ENCODE results near the gene NSUN3.

The NSUN3 gene

DNA sequence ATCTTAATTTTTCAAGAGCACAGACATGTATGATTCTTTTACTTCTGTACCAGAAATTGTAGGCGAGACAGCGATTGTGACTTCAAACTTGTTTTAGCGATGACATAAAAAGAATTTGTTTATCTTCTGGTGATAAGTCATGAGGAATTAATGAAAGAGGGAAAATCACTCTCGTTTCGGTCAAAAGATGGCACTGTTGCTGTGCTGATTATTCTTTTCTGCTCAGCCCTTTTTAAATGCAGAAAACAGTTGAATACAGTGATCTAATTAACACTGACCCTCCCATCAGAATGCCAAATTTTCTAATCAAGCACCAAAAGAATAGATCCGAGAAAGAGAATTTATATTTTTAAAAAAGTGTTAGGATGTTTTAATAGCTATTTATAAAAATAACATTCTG lies 52.6 kb downstream of the NSUN3 start:
- ChIA-PET POLR2A (ENCODE audit: low non-redundant PET) (no interaction called here), CTCF (no interaction called here)
- TF ChIP-seq, protein P1, sequence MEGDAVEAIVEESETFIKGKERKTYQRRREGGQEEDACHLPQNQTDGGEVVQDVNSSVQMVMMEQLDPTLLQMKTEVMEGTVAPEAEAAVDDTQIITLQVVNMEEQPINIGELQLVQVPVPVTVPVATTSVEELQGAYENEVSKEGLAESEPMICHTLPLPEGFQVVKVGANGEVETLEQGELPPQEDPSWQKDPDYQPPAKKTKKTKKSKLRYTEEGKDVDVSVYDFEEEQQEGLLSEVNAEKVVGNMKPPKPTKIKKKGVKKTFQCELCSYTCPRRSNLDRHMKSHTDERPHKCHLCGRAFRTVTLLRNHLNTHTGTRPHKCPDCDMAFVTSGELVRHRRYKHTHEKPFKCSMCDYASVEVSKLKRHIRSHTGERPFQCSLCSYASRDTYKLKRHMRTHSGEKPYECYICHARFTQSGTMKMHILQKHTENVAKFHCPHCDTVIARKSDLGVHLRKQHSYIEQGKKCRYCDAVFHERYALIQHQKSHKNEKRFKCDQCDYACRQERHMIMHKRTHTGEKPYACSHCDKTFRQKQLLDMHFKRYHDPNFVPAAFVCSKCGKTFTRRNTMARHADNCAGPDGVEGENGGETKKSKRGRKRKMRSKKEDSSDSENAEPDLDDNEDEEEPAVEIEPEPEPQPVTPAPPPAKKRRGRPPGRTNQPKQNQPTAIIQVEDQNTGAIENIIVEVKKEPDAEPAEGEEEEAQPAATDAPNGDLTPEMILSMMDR (conservative IDR thresholded peaks at IDR 0.05; ENCODE audit: low read depth), result peak; percentile 47
- H3K27ac ChIP-seq, result no peak overlapping the region
- DNase-seq (ENCODE audit: low spot score), result peak; percentile 26

- DNase-seq (ENCODE audit: low spot score), result no peak
- TF ChIP-seq, protein P1 (conservative IDR thresholded peaks at IDR 0.05; ENCODE audit: low read depth), result no peak
- no peak overlapping the region for H3K27ac ChIP-seq
- ChIA-PET CTCF (no interaction called here), POLR2A (ENCODE audit: low non-redundant PET) (no interaction called here)
Observed at GRCh38 chr3:94117729-94118128, 54.9 kb downstream of the NSUN3 start.

DNA sequence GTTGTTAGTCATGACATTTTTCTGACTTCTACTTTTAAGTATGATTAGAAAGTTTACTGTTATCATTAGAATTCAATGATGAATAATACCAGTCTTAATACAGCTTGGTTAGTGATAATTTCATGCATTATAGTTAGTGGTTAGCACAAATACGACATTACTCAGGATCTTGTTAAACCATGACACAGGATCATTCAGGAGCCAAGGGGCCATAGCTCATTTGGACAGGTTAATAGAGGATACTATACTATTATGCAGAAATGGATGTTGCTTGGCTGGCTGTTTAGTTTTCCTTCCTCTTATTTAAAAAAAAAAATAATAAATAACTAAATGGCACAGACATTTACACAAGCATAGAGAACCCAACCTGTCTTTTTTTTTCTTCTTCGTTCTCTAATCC lies 55.5 kb downstream of the NSUN3 start:
- no peak for DNase-seq (ENCODE audit: low spot score)
- H3K27ac ChIP-seq, result no peak overlapping the region
- POLR2A ChIA-PET (ENCODE audit: low non-redundant PET), result no interaction called here
- CTCF ChIA-PET, result interaction anchor here (0.5 to 0.6 kb wide), 2 partner anchors 49 to 873 kb away, joined by 3 to 10 read pairs; no protein-coding TSS in a partner anchor
- TF ChIP-seq, protein P1 (conservative IDR thresholded peaks at IDR 0.05; ENCODE audit: low read depth), result no peak

- TF ChIP-seq, protein P1 (conservative IDR thresholded peaks at IDR 0.05; ENCODE audit: low read depth), result no peak
- no peak for DNase-seq (ENCODE audit: low spot score)
- H3K27ac ChIP-seq, result no peak overlapping the region
- ChIA-PET CTCF (no interaction called here), POLR2A (ENCODE audit: low non-redundant PET) (no interaction called here)
Observed at GRCh38 chr3:94121161-94121560, 58.3 kb downstream of the NSUN3 start.

DNA sequence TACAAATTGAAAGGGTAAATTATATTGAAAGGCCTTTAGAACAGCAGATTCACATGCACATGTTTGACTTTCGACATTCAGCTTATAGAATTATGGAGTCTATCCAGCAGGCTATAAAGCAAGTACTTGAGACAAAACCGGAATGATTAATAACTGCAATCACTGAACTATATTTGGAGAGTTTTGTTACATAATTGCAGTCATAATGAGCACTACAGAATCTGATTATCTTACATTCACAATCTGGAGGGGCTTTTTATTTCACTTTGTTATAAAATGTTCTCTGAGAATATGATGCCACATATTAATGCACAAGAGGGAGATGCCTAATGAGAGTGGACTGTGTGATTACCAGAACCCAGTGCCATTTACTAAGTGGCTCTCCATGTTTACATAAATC lies 64.3 kb downstream of the NSUN3 start:
- TF ChIP-seq, protein P1 (conservative IDR thresholded peaks at IDR 0.05; ENCODE audit: low read depth), result no peak
- POLR2A ChIA-PET (ENCODE audit: low non-redundant PET), result no interaction called here

GRCh38 chr3:94130690-94131089 lies 67.8 kb downstream of the NSUN3 start:
- DNase-seq (ENCODE audit: low spot score), result no peak
- ChIA-PET POLR2A (ENCODE audit: low non-redundant PET) (no interaction called here), CTCF (no interaction called here)
- no peak overlapping the region for H3K27ac ChIP-seq
- TF ChIP-seq, protein P1 (conservative IDR thresholded peaks at IDR 0.05; ENCODE audit: low read depth), result no peak

More for the DNA sequence above, 64.3 kb downstream of the NSUN3 start:
- H3K27ac ChIP-seq, result no peak overlapping the region
- no peak for DNase-seq (ENCODE audit: low spot score)
- CTCF ChIA-PET, result no interaction called here

DNA sequence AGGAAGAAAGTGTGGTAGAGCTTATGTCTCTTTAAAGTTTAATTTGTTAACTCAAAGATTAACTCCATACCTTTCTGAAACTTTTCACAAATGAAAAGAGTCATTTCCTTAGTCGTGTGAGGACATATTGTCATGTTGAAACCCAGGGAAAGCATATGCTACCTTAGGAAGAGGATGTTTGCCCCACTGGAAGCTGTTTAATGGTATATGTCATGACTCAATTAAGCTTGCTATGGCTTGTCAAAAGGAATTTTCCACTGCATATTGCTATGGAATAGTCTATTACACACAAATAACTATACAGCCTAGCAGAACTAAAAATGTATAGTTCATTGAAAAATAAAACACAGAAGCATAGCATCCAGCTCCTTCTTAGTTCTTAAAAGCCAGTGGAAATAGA lies 69.9 kb downstream of the NSUN3 start:
- no peak overlapping the region for H3K27ac ChIP-seq
- CTCF ChIA-PET, result interaction anchor here (0.6 kb wide), 1 partner anchor 21 kb away, joined by 4 read pairs; no protein-coding TSS in a partner anchor
- TF ChIP-seq, protein P1 (conservative IDR thresholded peaks at IDR 0.05; ENCODE audit: low read depth), result no peak
- DNase-seq (ENCODE audit: low spot score), result peak; percentile 55
- POLR2A ChIA-PET (ENCODE audit: low non-redundant PET), result no interaction called here
